IPS-15b (cell line): ENCODE results near the gene USH2A.

Experiments
- H3K27me3 ChIP-seq: one replicate; pipeline ENCODE4 v1.6.1; 2013; ENCODE audit warnings: low read length; ENCODE audit not compliant: control insufficient read depth, insufficient read depth
- H3K36me3 ChIP-seq: one replicate; pipeline ENCODE4 v1.6.1; 2013; ENCODE audit warnings: low read length; ENCODE audit not compliant: control insufficient read depth, insufficient read depth
- H3K4me1 ChIP-seq: one replicate; pipeline ENCODE4 v1.6.1; 2013; ENCODE audit warnings: mild to moderate bottlenecking, low read length; ENCODE audit not compliant: control insufficient read depth, insufficient read depth
- H3K4me3 ChIP-seq: one replicate; pipeline ENCODE4 v1.5.1; 2013; ENCODE audit warnings: low read depth, low read length
- H3K9ac ChIP-seq: one replicate; pipeline ENCODE4 v1.6.1; 2013; ENCODE audit warnings: low read depth, mild to moderate bottlenecking, low read length
- H3K9me3 ChIP-seq: one replicate; pipeline ENCODE4 v1.6.1; 2013; ENCODE audit warnings: mild to moderate bottlenecking, low read length; ENCODE audit not compliant: control insufficient read depth, insufficient read depth

USH2A gene, protein sequence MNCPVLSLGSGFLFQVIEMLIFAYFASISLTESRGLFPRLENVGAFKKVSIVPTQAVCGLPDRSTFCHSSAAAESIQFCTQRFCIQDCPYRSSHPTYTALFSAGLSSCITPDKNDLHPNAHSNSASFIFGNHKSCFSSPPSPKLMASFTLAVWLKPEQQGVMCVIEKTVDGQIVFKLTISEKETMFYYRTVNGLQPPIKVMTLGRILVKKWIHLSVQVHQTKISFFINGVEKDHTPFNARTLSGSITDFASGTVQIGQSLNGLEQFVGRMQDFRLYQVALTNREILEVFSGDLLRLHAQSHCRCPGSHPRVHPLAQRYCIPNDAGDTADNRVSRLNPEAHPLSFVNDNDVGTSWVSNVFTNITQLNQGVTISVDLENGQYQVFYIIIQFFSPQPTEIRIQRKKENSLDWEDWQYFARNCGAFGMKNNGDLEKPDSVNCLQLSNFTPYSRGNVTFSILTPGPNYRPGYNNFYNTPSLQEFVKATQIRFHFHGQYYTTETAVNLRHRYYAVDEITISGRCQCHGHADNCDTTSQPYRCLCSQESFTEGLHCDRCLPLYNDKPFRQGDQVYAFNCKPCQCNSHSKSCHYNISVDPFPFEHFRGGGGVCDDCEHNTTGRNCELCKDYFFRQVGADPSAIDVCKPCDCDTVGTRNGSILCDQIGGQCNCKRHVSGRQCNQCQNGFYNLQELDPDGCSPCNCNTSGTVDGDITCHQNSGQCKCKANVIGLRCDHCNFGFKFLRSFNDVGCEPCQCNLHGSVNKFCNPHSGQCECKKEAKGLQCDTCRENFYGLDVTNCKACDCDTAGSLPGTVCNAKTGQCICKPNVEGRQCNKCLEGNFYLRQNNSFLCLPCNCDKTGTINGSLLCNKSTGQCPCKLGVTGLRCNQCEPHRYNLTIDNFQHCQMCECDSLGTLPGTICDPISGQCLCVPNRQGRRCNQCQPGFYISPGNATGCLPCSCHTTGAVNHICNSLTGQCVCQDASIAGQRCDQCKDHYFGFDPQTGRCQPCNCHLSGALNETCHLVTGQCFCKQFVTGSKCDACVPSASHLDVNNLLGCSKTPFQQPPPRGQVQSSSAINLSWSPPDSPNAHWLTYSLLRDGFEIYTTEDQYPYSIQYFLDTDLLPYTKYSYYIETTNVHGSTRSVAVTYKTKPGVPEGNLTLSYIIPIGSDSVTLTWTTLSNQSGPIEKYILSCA (N-terminal part only)

GRCh38 chr1:216422821-216423520, at the start of gene USH2A:
Gene USH2A, minus strand, starts transcription at chr1:216423448. Its CDS starts 1,112 bp downstream, at chr1:216422336.
- Histone ChIP-seq H3K9me3 (no peaks in the 10 kb centered on the region), H3K4me1 (no peaks in the 10 kb centered on the region), H3K36me3 (no peaks in the 10 kb centered on the region), H3K4me3 (no peak within 1 kb of the TSS), H3K9ac (no peak within 1 kb of the TSS), H3K27me3 (no peaks in the 10 kb centered on the region)

DNA sequence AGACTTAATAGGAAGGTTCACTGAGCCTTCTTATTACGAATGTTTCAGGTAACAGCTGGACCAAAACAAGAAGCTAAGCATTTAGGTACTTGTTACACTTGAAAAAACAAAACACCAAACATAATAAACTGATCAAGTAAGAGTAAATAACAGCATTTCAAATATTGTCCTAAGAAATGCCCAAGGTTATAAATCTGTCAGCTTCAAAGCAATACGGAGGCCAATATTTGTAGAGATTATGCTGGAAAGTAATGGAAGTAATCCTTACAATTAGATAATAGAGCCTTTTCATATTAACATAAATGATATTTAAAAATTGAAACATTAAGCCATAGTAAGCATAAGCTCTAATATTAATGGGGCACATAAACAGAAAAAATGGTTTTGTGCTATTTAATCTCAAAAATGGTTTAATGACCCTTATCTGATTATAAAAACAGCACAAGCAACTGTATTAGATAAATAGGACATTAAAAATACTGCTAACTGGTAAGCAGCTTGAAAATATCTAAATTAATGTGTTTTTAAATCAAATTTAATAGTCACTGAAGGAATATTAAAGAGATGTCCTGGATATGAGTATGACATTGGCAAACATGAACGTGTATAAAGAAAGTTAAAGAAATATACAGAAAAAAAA, 43.0 kb upstream of the USH2A start:
- Histone ChIP-seq H3K9me3 (no peaks in the 10 kb centered on the region), H3K4me3 (no peak overlapping the region), H3K9ac (no peak overlapping the region), H3K4me1 (no peaks in the 10 kb centered on the region), H3K27me3 (no peaks in the 10 kb centered on the region), H3K36me3 (no peaks in the 10 kb centered on the region)

- H3K9ac ChIP-seq, result no peak overlapping the region
- no peaks in the 10 kb centered on the region for H3K4me1 ChIP-seq
- H3K9me3 ChIP-seq, result no peaks in the 10 kb centered on the region
- no peak overlapping the region for H3K4me3 ChIP-seq
- no peaks in the 10 kb centered on the region for H3K36me3 ChIP-seq
- H3K27me3 ChIP-seq, result no peaks in the 10 kb centered on the region
These were observed 41.2 kb upstream of the USH2A start for GRCh38 chr1:216464489-216464888.

GRCh38 chr1:216462066-216462775, 39.0 kb upstream of the USH2A start:
- Histone ChIP-seq H3K36me3 (no peaks in the 10 kb centered on the region), H3K27me3 (no peaks in the 10 kb centered on the region), H3K4me1 (no peaks in the 10 kb centered on the region), H3K9me3 (no peaks in the 10 kb centered on the region), H3K4me3 (no peak overlapping the region), H3K9ac (no peak overlapping the region)

- H3K4me3 ChIP-seq, result no peak overlapping the region
These were observed 38.2 kb upstream of the USH2A start for GRCh38 chr1:216461466-216461865.

GRCh38 chr1:216459651-216460207, 36.5 kb upstream of the USH2A start:
- no peak overlapping the region for H3K4me3 ChIP-seq
- H3K9me3 ChIP-seq, result no peaks in the 10 kb centered on the region
- no peak overlapping the region for H3K9ac ChIP-seq
- no peaks in the 10 kb centered on the region for H3K36me3 ChIP-seq
- no peaks in the 10 kb centered on the region for H3K4me1 ChIP-seq
- H3K27me3 ChIP-seq, result no peaks in the 10 kb centered on the region

More at GRCh38 chr1:216461466-216461865, 38.2 kb upstream of the USH2A start:
- H3K9me3 ChIP-seq, result no peaks in the 10 kb centered on the region
- no peaks in the 10 kb centered on the region for H3K27me3 ChIP-seq
- H3K9ac ChIP-seq, result no peak overlapping the region
- H3K4me1 ChIP-seq, result no peaks in the 10 kb centered on the region
- no peaks in the 10 kb centered on the region for H3K36me3 ChIP-seq

GRCh38 chr1:216458812-216459211, 35.6 kb upstream of the USH2A start:
- H3K9me3 ChIP-seq, result no peaks in the 10 kb centered on the region
- no peaks in the 10 kb centered on the region for H3K4me1 ChIP-seq
- H3K4me3 ChIP-seq, result no peak overlapping the region
- no peaks in the 10 kb centered on the region for H3K36me3 ChIP-seq
- no peak overlapping the region for H3K9ac ChIP-seq
- H3K27me3 ChIP-seq, result no peaks in the 10 kb centered on the region

DNA sequence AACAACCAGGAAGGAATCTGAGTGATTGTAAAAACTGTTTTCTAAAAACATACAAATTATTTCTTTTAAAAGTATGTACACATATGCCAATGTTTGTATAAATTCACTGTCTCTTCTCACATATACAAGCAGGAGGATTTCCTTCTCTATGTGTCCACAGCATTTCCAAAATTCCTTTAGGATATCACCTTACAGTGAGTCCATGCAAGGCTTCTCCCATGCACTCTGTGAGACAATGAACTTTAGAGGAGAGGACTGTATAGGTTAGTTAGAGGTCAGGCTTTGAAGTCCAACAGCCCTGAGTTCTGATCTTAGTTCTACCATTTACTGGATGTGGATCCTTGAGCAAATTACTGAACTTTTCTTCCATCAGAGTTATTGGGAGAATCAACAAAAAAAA, 34.1 kb upstream of the USH2A start:
- H3K4me1 ChIP-seq, result no peaks in the 10 kb centered on the region
- no peak overlapping the region for H3K9ac ChIP-seq
- H3K9me3 ChIP-seq, result no peaks in the 10 kb centered on the region
- H3K27me3 ChIP-seq, result no peaks in the 10 kb centered on the region
- H3K36me3 ChIP-seq, result no peaks in the 10 kb centered on the region
- no peak overlapping the region for H3K4me3 ChIP-seq

GRCh38 chr1:216456682-216457081, 33.4 kb upstream of the USH2A start:
- Histone ChIP-seq H3K36me3 (no peaks in the 10 kb centered on the region), H3K9ac (no peak overlapping the region), H3K9me3 (no peaks in the 10 kb centered on the region), H3K4me1 (no peaks in the 10 kb centered on the region), H3K27me3 (no peaks in the 10 kb centered on the region), H3K4me3 (no peak overlapping the region)

DNA sequence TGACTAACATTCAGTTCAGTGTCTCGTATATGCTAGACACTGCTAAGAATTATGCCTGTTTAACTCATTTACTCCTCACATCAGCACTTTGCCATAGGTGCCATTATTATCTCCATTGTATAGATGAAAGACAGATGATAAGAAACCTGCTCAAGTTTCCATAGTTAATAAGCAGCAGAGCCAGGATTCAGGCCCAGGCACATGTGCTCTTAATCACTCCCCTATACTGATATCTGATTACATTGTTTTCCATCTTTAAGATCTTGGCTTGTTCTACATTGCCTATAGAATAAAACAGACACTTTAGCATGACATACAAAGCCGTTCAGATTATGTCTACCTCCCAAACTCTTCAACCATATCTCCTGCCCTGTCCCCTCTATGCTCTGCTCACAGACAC, 30.5 kb upstream of the USH2A start:
- Histone ChIP-seq H3K36me3 (no peaks in the 10 kb centered on the region), H3K9ac (no peak overlapping the region), H3K4me3 (no peak overlapping the region), H3K4me1 (no peaks in the 10 kb centered on the region), H3K27me3 (no peaks in the 10 kb centered on the region), H3K9me3 (no peaks in the 10 kb centered on the region)
